Heart right ventricle (tissue), 16 donors: ENCODE results near the gene FADS1. TPM values are rescaled to one million over a fixed set of nuclear protein-coding genes. Genes with fewer than 3 reads are reported as not detected.

Source experiments
- ATAC-seq, 8 donors: fragments of 200-7000 bp; cut with Tn5 transposase; one replicate each; pipeline ENCODE4 v1.9.1; 2020; ENCODE audit warnings: mild to moderate bottlenecking in 8 of 8, moderate library complexity in 8 of 8, moderate number of reproducible peaks in 1 of 8
- DNase-seq, 2 donors: peaks; one replicate each; pipeline ENCODE4 v3.0.0-alpha.2; 2020
- H3K27ac ChIP-seq, 10 donors: fragments of 200-600 bp; sonication (generic) in 2 of 10; one replicate each; pipeline versions ENCODE4 v1.5.0 to v1.8.0; 2020 to 2022; ENCODE audit warnings: mild to moderate bottlenecking in 3 of 10
- H3K27me3 ChIP-seq, 7 donors: fragments of 200-600 bp; one replicate each; pipeline ENCODE4 v1.8.0; 2021 to 2022; ENCODE audit warnings: mild to moderate bottlenecking in 2 of 7
- H3K36me3 ChIP-seq, 9 donors: fragments of 200-600 bp; sonication (generic) in 1 of 9; one replicate each; pipeline versions ENCODE4 v1.5.0 to v1.8.0; 2020 to 2022; ENCODE audit warnings: mild to moderate bottlenecking in 2 of 9
- H3K4me1 ChIP-seq, 9 donors: fragments of 200-600 bp; sonication (generic) in 1 of 9; one replicate each; pipeline versions ENCODE4 v1.5.0 to v1.8.0; 2020 to 2022; ENCODE audit warnings: mild to moderate bottlenecking in 4 of 9
- H3K4me3 ChIP-seq, 10 donors: fragments of 200-600 bp; sonication (generic) in 2 of 10; one replicate each; pipeline versions ENCODE4 v1.5.0 to v1.8.0; 2020 to 2022; ENCODE audit warnings: mild to moderate bottlenecking in 7 of 10, moderate library complexity in 2 of 10
- H3K9me3 ChIP-seq, 11 donors: fragments of 200-600 bp in 10 of 11; sonication (generic) in 2 of 11; one replicate each; pipeline versions ENCODE4 v1.5.0 to v1.8.0; 2013 to 2022; ENCODE audit warnings: mild to moderate bottlenecking in 2 of 11, control low read depth in 1 of 11, moderate library complexity in 1 of 11
- WGBS, 2 donors: extraction: QIAGEN DNeasy Blood & Tissue Kit; methylation state at CpG; one replicate each; pipeline ENCODE4 v1.1.7; 2013; ENCODE audit warnings: inconsistent platforms in 1 of 2; 5-methylcytosine and 5-hydroxymethylcytosine counted together
- intact Hi-C, 10 donors: fragments of 100-400 bp; cut with DNase I; formaldehyde crosslinking; loops; one replicate each; pipeline versions ENCODE4 v1.11.1 to v1.14.2; 2022
- polyA plus RNA-seq, 2 donors: library from polyadenylated mRNA; stranded (reverse); fragments of 200-250 nt; gene quantifications; one replicate each; pipeline ENCODE4 v1.2.3, GENCODE V29; 2013
- total RNA-seq, 10 donors: library from RNA; stranded (reverse); fragmentation: NEBNext Ultra II Directional in 3 of 10; extraction: Animal tissue kit (Norgen Biotek cat#: 25700) in 3 of 10; gene quantifications; one replicate each; pipeline versions ENCODE4 v1.2.1 to v1.2.4, GENCODE V29; 2021 to 2023
- TF ChIP-seq, protein P1 (sequence below), 9 donors: fragments of 200-600 bp; sonication (generic) in 2 of 9; IDR thresholded peaks; one replicate each; pipeline versions ENCODE4 v1.5.0 to v1.8.0; 2021 to 2022; ENCODE audit warnings: antibody characterized with exemption in 9 of 9, mild to moderate bottlenecking in 5 of 9, moderate library complexity in 1 of 9
- donor health status: Arrhythmogenic right ventricular cardiomyopathy.
- donor health status: ischemic (EF 13 %, LVEDD 7.1; RV severe dilation, severe dysfunction).
- donor health status: healthy with polysubstance abuse.
- donor health status: DM: no; HTN: yes; CAD: no.
- donor health status: DM: no; HTN: no; CAD: no.
- donor health status: ischemic (EF 25% LVEDD 6.9; RV normal size, moderate dysfunction).
- donor health status: ischemic (EF 25% LVEDD 5.7; RV mildly dilated, moderate dysfunction).
- donor health status: healthy.
- donor health status: DM: yes; HTN: yes; CAD: no.
- donor health status: Ischemic cardiomyopathy.
- donor health status: ischemic (EF 35%, LVEDD 5.7; RV mildly dilated, moderate dysfunction).
- donor health status: nonischemic (EF 11% LVEDD 7.7; RV severe dilation, severe dysfunction).
- donor health status: DM: yes; HTN: yes; CAD: no.
- donor health status: PGD.
- donor health status: ischemic (EF 29% LVEDD 5.4; RV normal size, mild dysfunction).
- donor health status: nonischemic (EF 23%, LVEDD 6.1; RV moderate dilation, normal function).

Gene FADS1
- total and polyA plus RNA-seq, 12 donors = 13.8 to 37.4 (median 25.4) TPM

DNA sequence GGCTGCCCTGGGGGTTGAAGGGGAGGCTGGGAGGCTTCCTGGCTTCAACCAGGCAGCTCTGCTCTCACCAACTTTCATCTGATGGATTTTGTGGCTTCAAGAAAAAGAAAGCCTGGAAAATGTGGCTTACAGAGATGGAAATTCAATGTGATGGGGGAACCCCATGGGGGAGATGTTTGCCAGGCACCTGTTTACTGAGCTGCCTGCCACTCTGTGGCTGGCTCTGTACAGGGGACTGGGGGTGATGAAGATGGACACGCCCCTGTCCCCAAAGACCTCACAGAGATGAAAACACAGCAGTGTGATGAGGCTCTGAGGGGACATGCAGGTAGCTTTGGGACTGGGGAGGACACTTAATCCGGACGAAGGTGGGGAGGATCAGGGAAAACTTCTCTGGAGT, 34.5 kb downstream of the FADS1 start:
- no peaks in the 10 kb centered on the region for H3K9me3 ChIP-seq
- peaks cover 0 to 8% (median 0%) of the 10 kb centered on the region in 7 donors for H3K27me3 ChIP-seq
- no peak for ATAC-seq
- intact Hi-C loops = no loop called here
- 86 to 94% methylated on average over 3 of the region's 3 CpGs for WGBS, 2 donors
- TF ChIP-seq, protein P1, sequence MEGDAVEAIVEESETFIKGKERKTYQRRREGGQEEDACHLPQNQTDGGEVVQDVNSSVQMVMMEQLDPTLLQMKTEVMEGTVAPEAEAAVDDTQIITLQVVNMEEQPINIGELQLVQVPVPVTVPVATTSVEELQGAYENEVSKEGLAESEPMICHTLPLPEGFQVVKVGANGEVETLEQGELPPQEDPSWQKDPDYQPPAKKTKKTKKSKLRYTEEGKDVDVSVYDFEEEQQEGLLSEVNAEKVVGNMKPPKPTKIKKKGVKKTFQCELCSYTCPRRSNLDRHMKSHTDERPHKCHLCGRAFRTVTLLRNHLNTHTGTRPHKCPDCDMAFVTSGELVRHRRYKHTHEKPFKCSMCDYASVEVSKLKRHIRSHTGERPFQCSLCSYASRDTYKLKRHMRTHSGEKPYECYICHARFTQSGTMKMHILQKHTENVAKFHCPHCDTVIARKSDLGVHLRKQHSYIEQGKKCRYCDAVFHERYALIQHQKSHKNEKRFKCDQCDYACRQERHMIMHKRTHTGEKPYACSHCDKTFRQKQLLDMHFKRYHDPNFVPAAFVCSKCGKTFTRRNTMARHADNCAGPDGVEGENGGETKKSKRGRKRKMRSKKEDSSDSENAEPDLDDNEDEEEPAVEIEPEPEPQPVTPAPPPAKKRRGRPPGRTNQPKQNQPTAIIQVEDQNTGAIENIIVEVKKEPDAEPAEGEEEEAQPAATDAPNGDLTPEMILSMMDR (IDR thresholded peaks at IDR 0.05) = no peak
- no peak overlapping the region for H3K27ac ChIP-seq
- H3K36me3 ChIP-seq = peaks cover 0 to 42% (median 9%) of the 10 kb centered on the region in 9 donors
- H3K4me1 ChIP-seq = peaks cover 0 to 7% (median 5%) of the 10 kb centered on the region in 9 donors
- no peak for DNase-seq
- H3K4me3 ChIP-seq = no peak overlapping the region

GRCh38 chr11:61781585-61781984, 35.2 kb downstream of the FADS1 start:
- TF ChIP-seq, protein P1 (IDR thresholded peaks at IDR 0.05) = no peak
- peak in 1 of 2 donors; percentile 9 for DNase-seq
- Histone ChIP-seq H3K9me3 (no peaks in the 10 kb centered on the region), H3K27ac (no peak overlapping the region), H3K27me3 (peaks cover 0 to 13% (median 0%) of the 10 kb centered on the region in 7 donors), H3K4me3 (no peak overlapping the region), H3K4me1 (peaks cover 0 to 13% (median 6%) of the 10 kb centered on the region in 9 donors), H3K36me3 (peaks cover 0 to 35% (median 2%) of the 10 kb centered on the region in 9 donors)
- no peak for ATAC-seq
- intact Hi-C loops = no loop called here
- 79% methylated on average over 5 of the region's 5 CpGs for WGBS, 2 donors

- TF ChIP-seq, protein P1 (IDR thresholded peaks at IDR 0.05) = no peak
- WGBS, 2 donors = 75% methylated on average over 9 of the region's 9 CpGs
- Histone ChIP-seq H3K27ac (no peak overlapping the region), H3K27me3 (peaks cover 0 to 13% (median 0%) of the 10 kb centered on the region in 7 donors), H3K4me1 (peaks cover 0 to 13% (median 6%) of the 10 kb centered on the region in 9 donors), H3K36me3 (peaks cover 0 to 25% (median 0%) of the 10 kb centered on the region in 9 donors), H3K4me3 (no peak overlapping the region), H3K9me3 (no peaks in the 10 kb centered on the region)
- DNase-seq (peak in 1 of 2 donors; percentile 10), ATAC-seq (no peak)
- intact Hi-C loops = no loop called here
Measured at GRCh38 chr11:61780581-61781162, 36.1 kb downstream of the FADS1 start.

DNA sequence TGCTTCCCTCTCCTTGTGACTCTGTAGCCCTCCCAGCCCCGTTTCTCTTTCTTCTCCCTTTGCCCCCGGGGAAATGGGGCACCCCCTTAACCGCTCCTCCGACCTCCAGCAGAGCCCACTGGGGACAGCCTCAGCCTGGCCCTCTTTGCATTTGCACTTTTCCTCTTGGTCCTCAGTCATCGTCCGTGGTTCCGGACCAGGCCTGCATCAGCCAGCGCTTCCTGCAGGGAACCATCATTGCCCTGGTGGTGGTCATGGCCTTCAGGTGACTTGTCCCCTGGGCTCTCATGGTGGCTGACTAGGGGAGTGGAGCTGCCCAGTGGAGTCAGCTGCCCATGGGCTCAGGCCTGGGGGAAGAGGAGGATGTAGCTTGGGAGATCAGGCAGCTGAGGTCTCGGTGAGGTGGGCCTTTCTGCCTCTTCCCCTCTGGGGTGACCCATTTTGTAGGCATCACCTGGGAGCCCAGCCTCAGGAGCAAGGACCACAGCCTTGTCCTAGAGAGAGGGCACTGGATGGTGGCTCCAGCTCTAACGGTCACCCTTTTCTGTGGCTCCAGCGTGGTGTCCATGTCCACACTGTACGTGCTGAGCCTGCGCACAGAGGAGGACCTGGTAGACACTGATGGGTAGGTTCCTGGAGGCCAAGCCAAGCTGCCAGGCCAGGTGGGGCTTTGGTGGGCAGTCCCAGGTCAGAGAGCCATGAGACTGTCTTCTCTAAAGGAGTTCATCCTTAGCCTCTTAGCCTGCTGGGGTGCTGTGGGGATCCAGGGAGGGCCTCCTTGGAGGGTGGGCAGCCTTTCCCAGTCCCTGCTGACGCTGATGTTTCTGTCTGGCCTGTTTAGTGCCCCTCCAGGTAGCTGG, 36.9 kb downstream of the FADS1 start:
- Histone ChIP-seq H3K36me3 (peaks cover 0 to 18% (median 0%) of the 10 kb centered on the region in 9 donors), H3K27ac (no peak overlapping the region), H3K9me3 (no peaks in the 10 kb centered on the region), H3K4me3 (no peak overlapping the region), H3K27me3 (peaks cover 0 to 13% (median 0%) of the 10 kb centered on the region in 7 donors), H3K4me1 (peaks cover 0 to 13% (median 6%) of the 10 kb centered on the region in 9 donors)
- 87 to 92% methylated on average over 13 to 14 of the region's 14 CpGs for WGBS, 2 donors
- TF ChIP-seq, protein P1 (IDR thresholded peaks at IDR 0.05) = no peak
- no peak for ATAC-seq
- DNase-seq = no peak
- intact Hi-C loops = no loop called here
